NCI-H146 treated with DMSO at 0.1 percent for 48 hours (cell line): ENCODE results near the gene TMEM187.
A peak's percentile ranks its signal among the peaks of the same experiment; 100 is the strongest.

Experiments
- DNase-seq: peaks from one replicate; lab custom pipeline; 2025; ENCODE audit not compliant: unreplicated experiment; lab: John Stamatoyannopoulos, UW

TMEM187 gene, protein sequence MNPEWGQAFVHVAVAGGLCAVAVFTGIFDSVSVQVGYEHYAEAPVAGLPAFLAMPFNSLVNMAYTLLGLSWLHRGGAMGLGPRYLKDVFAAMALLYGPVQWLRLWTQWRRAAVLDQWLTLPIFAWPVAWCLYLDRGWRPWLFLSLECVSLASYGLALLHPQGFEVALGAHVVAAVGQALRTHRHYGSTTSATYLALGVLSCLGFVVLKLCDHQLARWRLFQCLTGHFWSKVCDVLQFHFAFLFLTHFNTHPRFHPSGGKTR

GRCh38 chrX:153972368-153973126 lies at the start of gene TMEM187:
Gene TMEM187 (plus strand): TSS chrX:153972754. CDS start chrX:153982063, 9,309 bp downstream.
- DNase-seq = peak; percentile 70

DNA sequence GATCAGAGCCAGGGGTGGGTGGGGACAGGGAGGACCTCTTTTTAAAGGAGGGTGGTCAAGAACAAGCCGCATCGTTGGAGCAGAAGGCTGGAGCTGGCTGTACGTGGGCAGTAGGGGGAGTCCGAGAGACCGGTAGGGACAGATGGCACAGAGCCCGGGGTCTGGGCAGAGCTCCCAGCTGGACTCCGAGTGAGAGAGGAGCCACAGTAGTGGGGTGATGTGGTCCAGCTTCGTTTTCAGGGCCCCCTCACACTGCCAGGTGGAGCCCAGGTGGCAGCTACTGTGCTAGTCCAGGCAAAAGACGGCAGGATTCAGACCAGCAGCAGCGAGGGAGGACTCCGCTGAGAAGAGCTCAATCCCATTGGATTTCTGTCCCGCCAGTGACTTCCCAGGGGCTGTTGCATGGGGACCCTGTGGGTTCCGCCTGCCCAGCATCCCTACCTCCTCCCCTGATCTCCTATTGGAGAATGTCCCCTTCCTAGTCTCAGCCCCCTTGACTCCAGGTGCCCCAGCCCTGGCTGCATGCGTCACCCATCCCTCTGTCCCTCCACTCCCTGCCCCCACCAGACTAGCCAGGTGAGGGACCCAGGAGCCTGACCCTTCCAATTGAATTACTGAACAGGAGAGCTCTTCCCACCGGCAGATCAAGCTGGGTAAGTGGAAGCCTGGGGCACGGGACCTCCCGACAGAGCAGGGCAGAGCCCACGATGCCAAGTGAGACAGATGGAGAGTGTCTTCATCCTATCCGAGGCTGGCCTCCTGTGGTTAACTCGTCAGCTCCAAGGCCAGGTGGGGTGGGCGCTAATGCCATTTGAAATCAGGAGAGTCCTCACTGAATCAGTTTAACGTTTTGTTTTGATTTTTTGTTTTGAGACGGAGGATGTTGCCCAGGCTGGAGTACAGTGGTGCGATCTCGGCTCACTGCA lies 49.4 kb upstream of the TMEM187 start:
- no peak for DNase-seq

- no peak for DNase-seq
These were observed 48.2 kb upstream of the TMEM187 start for GRCh38 chrX:153924149-153924861.

GRCh38 chrX:153925387-153925738 lies 47.2 kb upstream of the TMEM187 start:
- DNase-seq = no peak

DNA sequence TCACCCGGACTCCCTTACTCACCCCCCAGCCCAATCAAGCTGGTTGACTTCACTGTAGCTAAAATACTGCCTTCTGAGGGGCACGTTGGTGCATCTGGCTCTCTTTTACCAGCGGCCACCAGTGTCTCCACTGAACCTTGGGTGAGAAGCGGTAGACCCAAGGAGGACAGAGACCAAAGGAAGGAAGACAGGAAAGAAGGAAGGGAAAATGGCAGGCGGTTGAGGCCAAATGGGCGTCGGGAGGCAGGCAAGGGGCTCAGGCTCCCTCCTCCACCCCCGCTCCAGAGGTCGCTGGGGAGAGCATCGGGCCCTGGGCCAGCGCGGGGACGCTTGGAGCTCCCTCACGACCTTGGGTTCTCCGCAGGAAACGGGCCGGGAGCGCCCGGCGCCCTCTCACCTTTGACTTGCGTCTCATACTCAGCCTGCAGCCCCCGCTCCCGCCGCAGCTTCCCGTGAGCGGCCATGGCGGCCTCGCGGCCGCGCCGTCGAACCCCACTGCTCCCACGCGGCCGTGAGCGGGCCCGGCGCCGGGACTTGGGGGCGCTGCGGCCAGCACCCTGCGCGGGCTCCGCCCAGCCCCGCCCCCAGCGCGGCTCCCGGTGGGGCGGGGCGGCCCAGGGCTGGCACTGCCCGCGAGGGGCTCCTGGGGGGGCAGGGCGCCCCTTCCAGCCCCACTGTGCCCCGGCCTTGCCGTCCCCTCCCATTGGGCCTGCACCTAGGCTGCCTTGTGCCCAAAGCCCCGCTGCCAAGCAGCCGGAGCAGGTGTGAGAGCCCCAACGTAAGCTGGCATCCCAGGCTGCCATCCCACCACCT lies 46.6 kb upstream of the TMEM187 start, which contains the start of gene ARHGAP4:
Gene ARHGAP4, minus strand, starts transcription at position 526 of the 813 bp plus-strand sequence. Its CDS starts 62 bp downstream, at position 464.
- DNase-seq = no peak

DNA sequence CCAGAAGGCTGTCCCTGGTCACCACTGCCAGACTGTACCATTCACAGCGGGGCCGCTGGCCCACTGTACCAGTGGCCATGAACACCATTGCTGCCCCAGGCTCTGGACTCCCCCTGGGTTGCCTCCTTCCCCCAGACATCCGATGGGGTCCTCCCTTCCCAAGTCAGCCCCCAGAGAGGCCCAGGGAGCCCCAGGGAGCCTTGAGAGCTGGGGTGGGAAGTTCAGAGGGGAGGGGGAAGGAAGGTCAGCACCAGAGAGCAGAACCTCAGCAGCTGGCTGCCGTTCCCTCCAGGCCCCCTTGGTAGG lies 46.0 kb upstream of the TMEM187 start:
- DNase-seq = no peak

DNA sequence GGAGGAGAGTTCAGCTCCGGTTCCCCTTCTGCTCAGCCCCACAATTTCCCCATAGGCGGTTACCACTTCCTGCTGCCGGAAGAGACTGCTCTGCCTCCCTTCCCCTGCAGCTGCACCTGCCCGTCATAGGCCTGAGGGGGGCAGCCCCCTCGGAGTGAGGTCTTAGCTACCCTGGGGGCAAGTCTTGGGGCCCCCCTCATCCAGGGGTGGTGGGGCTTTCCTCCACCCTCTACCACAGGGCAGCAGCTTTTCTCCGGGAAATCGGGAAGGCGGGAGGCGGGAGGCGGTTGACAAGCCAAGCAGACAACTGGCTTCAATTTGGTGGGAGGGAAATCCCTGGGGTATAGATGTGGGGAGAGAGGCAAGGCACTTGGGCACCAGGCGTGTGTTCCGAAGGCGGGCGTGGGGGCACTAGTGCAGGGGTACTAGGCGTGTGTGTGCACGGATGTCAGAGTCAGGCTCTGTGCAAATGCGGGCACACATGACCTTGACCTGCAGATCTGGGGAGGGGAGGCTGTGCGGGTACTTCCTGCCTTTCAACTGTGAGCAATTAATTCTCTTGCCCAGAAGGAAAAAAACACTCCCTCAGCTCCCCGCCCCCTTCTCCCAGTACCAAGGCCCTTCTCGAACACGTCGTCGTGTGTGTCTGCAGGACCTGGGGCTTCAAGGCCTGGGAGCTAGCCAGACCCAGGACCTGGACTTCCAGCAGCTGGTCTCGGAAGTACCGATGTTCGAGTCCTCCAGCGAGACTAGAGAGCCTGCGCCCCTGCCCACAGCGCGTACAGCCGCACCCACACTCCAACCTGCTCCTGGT lies 45.5 kb upstream of the TMEM187 start:
- peak; percentile 44 for DNase-seq

DNA sequence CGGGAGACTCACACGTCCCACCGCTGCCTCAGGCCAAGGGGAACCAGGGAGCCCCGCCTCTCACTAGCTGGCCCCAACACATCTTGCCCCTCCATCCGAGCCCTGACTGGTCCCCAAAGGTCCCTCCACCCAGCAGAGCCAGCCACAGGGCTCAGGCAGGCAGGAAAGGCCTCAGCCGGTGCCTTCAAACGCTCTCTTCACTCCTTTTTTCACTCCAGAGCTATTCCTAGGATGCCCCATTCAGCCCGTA lies 45.0 kb upstream of the TMEM187 start:
- no peak for DNase-seq

DNA sequence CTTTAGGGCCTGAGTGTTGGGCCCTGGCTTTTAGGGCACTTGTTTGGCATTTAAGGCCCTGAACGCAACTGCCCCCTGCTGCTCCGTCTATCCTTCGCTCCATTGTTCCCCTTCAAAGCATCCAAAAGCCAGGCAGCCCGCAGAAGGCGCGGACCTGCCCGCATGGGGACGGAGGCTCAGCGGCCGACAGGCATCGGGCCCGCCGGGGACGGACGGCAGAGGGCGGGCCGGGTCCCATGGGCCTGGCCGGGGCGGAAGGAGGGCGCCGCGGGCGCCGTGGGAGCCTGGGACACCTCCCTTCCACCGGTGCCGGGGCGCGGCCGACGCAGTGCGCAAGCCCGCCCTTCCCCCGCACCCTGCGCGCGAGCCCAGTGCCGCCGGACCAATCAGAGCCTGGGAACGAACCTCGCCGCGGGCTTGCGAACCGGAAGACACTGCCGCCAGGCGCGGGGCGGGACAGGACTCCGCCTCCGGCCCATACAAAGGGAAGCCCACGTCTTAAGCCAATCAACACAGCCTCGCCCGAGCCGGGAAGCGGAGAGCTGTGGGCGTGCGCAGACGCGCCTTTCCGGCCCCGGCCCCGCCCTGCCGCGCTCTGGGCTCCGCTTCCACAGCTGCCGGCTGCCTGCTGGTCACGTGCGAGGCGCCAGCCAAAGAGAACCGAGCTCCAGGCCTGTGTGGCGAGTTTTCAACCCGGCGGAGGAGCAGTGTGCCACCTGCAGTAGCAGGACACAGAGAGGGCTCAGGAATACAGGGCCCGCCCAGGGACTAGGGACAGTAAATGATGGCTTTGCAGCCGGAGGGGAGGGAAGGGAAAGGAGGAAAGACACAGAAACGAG lies 44.4 kb upstream of the TMEM187 start:
- DNase-seq = peak; percentile 93

GRCh38 chrX:153928846-153929245 lies 43.7 kb upstream of the TMEM187 start:
- DNase-seq = no peak

DNA sequence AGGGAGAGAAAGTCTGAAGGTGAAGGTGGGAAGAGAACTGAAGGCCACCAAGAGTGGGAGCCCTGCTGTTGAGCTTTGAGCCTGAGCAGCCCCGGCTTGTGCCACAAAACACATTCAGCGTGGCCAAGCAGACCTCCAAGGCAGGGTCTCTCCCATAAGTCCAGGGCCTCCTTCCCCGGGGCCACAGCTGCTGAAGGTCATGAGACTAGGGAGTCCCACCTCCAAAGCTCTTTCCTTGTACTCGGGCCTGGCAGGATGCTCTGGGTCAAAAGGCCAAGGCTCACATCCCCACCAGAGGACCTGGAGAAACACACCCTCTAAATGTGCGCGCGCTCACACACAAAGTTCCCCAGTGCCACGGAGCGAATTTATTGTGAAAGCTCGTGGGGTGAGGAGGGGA lies 43.0 kb upstream of the TMEM187 start:
- no peak for DNase-seq

- no peak for DNase-seq
These were observed 42.3 kb upstream of the TMEM187 start for GRCh38 chrX:153930011-153930910.

DNA sequence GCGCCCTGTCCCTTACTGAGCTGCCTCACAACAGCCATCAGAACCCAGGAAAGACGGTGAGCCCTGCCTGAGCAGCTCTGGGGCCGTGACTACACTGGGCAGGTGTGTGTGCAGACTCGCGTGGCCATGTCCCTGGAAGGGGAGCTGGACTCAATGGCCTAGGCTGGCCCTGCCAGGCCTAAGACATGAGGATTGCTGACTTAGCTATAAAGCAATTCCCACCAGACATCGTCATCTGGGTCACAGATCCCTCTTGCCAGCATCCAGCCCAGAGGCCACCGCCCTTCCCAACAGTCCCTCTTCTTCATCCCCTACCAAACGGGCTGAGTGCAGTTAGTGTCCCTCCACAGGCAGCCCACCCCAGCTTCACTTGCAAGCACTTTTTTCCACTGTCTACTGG lies 41.4 kb upstream of the TMEM187 start:
- DNase-seq = no peak

DNA sequence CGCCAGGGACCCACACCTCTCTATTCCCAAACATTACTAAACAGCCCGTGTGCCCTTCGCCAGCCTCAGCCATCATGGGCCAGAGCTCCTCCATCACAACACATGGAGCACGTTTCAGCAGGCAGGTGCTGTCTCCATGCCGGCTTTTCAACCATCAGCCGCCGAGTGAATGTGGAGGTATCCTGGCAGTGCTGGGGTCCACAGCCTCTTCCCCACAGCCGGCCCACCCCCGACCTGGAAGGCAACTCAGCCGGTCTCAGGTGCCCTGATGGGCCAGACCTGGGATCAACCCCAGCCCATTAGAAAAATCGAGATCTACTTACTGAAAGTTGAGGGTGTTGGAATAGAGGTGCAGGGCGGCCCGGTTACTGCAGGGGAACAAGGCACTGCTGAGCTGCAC lies 40.8 kb upstream of the TMEM187 start:
- no peak for DNase-seq

- DNase-seq = no peak
These were observed 40.2 kb upstream of the TMEM187 start for GRCh38 chrX:153932220-153932915.

GRCh38 chrX:153933748-153934147 lies 38.8 kb upstream of the TMEM187 start:
- no peak for DNase-seq

- no peak for DNase-seq
These were observed 38.3 kb upstream of the TMEM187 start for GRCh38 chrX:153934148-153934761.
